Measurements from ENCODE around the gene SLC4A2.

SLC4A2 gene

GRCh38 chr7:151070574-151070960 is 11.2 kb downstream of the SLC4A2 start:
- Histone ChIP-seq H3K27ac (replicated peaks) (no peak overlapping the region), H3K4me3 (replicated peaks; ENCODE audit: insufficient read depth, low read length) (no peak overlapping the region), H3K27me3 (ENCODE audit: insufficient read depth, poor library complexity, severe bottlenecking) (no peaks in the 10 kb centered on the region)
- no peak for TF ChIP-seq SPI1 (IDR thresholded peaks at IDR 0.05; ENCODE audit: borderline replicate concordance, low read depth)
- TF ChIP-seq GABPA (IDR thresholded peaks at IDR 0.05; ENCODE audit: low read depth), result no peak
- TF ChIP-seq REST (IDR thresholded peaks at IDR 0.05; ENCODE audit: insufficient replicate concordance, low read depth), result no peak
- DNase-seq (ENCODE audit: low read depth in 1 of 2, low spot score in 1 of 2), result no peak

DNA sequence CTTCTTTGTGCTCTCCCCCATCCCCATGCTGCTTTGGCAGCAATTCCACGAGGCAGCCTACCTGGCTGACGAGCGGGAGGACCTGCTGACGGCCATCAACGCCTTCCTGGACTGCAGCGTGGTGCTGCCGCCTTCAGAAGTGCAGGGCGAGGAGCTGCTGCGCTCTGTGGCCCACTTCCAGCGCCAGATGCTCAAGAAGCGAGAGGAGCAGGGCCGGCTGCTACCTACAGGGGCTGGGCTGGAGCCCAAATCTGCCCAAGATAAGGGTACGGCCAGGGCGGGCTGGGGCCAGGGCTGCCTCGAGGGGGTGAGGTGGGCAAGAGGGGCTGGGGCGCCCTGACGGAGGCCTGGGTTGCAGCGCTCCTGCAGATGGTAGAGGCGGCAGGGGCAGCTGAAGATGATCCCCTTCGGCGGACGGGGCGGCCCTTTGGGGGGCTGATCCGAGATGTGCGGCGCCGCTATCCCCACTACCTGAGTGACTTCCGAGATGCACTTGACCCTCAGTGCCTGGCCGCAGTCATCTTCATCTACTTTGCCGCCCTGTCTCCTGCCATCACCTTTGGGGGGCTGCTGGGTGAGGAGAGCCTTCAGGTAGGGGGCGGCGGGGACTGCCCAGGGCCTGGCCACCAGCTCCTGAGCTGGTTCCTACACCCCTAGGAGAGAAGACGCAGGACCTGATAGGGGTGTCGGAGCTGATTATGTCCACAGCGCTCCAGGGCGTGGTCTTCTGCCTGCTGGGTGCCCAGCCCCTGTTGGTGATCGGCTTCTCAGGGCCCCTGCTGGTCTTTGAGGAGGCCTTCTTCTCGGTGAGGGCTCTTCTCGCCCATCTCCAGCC is 11.9 kb downstream of the SLC4A2 start:
- no peak overlapping the region for H3K4me3 ChIP-seq (replicated peaks; ENCODE audit: insufficient read depth, low read length)
- TF ChIP-seq REST (IDR thresholded peaks at IDR 0.05; ENCODE audit: insufficient replicate concordance, low read depth) (no peak), SPI1 (IDR thresholded peaks at IDR 0.05; ENCODE audit: borderline replicate concordance, low read depth) (no peak), CTCF (IDR thresholded peaks at IDR 0.05; ENCODE audit: insufficient read depth, low read length) (no peak), GABPA (IDR thresholded peaks at IDR 0.05; ENCODE audit: low read depth) (no peak)
- no peak for DNase-seq (ENCODE audit: low read depth in 1 of 2, low spot score in 1 of 2)
- H3K27me3 ChIP-seq (ENCODE audit: insufficient read depth, poor library complexity, severe bottlenecking), result no peaks in the 10 kb centered on the region
- H3K27ac ChIP-seq (replicated peaks), result no peak overlapping the region

DNA sequence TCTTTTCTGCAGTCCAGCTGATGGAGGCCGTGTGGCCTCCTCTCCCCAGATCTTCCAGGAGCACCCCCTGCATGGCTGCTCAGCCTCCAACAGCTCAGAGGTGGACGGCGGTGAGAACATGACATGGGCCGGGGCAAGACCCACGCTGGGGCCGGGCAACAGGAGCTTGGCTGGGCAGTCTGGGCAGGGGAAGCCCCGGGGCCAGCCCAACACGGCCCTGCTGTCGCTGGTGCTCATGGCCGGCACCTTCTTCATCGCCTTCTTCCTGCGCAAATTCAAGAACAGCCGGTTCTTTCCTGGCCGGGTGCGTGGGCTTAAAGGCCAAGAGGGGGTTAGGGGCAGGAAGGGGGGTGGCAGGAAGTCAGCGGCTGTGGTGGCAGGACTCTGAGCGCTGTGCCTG is 14.6 kb downstream of the SLC4A2 start:
- no peaks in the 10 kb centered on the region for H3K27me3 ChIP-seq (ENCODE audit: insufficient read depth, poor library complexity, severe bottlenecking)
- TF ChIP-seq SPI1 (IDR thresholded peaks at IDR 0.05; ENCODE audit: borderline replicate concordance, low read depth) (no peak), POLR2AphosphoS5 (IDR thresholded peaks at IDR 0.05; ENCODE audit: low read depth) (no peak), CTCF (IDR thresholded peaks at IDR 0.05; ENCODE audit: insufficient read depth, low read length) (no peak), GABPA (IDR thresholded peaks at IDR 0.05; ENCODE audit: low read depth) (no peak), REST (IDR thresholded peaks at IDR 0.05; ENCODE audit: insufficient replicate concordance, low read depth) (no peak)
- DNase-seq (ENCODE audit: low read depth in 1 of 2, low spot score in 1 of 2), result no peak
- no peak overlapping the region for H3K27ac ChIP-seq (replicated peaks)
- no peak overlapping the region for H3K4me3 ChIP-seq (replicated peaks; ENCODE audit: insufficient read depth, low read length)
